Skeletal muscle satellite cell (primary cell): Measurements from ENCODE around the gene LDHAL6B.
A peak's percentile ranks its signal among the peaks of the same experiment; 100 is the strongest.

Experiments used
- H3K27me3 ChIP-seq: 2 replicates; pipeline ENCODE4 v1.7.0; 2013; ENCODE audit warnings: low read length; ENCODE audit not compliant: control insufficient read depth, insufficient read depth
- H3K36me3 ChIP-seq: 2 replicates; pipeline ENCODE4 v1.7.0; 2013; ENCODE audit warnings: mild to moderate bottlenecking, control low read depth, low read length; ENCODE audit not compliant: insufficient read depth
- H3K4me1 ChIP-seq: 2 replicates; pipeline ENCODE4 v1.7.0; 2013; ENCODE audit warnings: low read length; ENCODE audit not compliant: control insufficient read depth, insufficient read depth
- H3K4me2 ChIP-seq: 2 replicates; pipeline ENCODE4 v1.7.0; 2013; ENCODE audit warnings: mild to moderate bottlenecking, low read length
- H3K4me3 ChIP-seq: 2 replicates; pipeline ENCODE4 v1.7.0; 2013; ENCODE audit warnings: low read length
- H3K9ac ChIP-seq: 2 replicates; pipeline ENCODE4 v1.7.0; 2013; ENCODE audit warnings: mild to moderate bottlenecking, low read depth, low read length, moderate library complexity
- H3K9me3 ChIP-seq: replicated peaks from 2 replicates; pipeline ENCODE4 v1.7.0; 2013; ENCODE audit warnings: mild to moderate bottlenecking, control low read depth, low read length

LDHAL6B gene

DNA sequence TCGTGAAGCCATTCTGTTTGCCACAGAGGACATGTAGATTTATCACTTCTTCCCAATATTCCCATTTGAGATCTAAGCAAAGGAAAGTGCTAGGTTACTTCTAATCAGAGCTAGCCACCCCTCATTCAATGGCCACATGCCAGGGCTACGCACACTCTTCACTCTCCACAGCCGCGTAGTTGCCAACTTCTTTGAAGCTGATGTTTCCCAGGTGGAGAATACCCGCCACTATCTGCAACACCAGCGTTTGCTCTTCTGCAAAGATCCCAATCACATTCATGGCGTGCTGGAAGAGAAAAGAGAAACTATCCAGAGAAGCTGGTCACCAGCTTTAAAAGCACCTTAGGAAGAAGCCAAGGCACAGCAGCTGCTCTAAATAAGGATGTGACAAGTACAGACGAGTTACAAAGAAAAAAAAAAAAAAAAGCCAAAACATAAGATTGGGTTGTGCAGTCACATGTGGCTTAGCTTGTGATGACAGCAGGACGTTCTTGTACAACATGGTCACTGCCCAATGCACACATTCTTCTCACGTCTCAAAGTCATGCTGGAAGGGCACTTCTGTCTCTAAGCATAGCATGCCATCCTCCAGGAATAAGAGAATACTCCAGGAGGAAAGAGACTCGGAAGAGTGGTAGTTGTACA is 16.4 kb downstream of the LDHAL6B start:
- H3K4me3 ChIP-seq: no peak overlapping the region
- peaks cover 62% of the 10 kb centered on the region for H3K36me3 ChIP-seq
- no peaks in the 10 kb centered on the region for H3K27me3 ChIP-seq
- H3K4me1 ChIP-seq: peaks cover 33% of the 10 kb centered on the region
- H3K9ac ChIP-seq: peak overlapping the region; percentile 45
- no peak overlapping the region for H3K4me2 ChIP-seq
- H3K9me3 ChIP-seq: no peaks in the 10 kb centered on the region

DNA sequence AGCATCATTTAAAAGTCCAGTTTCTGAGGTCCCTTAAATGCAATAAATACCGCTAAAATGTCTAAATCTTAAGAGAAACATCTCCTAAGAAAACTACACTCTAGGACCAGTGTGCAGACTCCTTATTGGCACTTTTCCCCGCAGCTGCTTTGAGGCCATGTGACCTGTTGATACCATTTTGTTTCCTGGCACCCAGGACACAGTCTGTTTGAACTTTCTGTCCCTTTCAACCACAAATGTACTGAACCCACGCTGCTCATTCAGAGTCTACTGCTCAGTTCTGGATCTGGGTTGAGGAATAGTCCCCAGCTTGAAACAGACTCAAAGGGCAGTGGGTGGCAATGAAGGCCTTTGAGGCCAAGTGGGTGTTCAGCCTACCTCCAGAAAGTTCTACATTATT is 17.1 kb downstream of the LDHAL6B start:
- no peak overlapping the region for H3K4me2 ChIP-seq
- H3K9ac ChIP-seq: no peak overlapping the region
- no peak overlapping the region for H3K4me3 ChIP-seq
- H3K4me1 ChIP-seq: peaks cover 33% of the 10 kb centered on the region
- no peaks in the 10 kb centered on the region for H3K9me3 ChIP-seq
- no peaks in the 10 kb centered on the region for H3K27me3 ChIP-seq
- H3K36me3 ChIP-seq: peaks cover 56% of the 10 kb centered on the region

GRCh38 chr15:59224474-59224873 is 17.8 kb downstream of the LDHAL6B start:
- H3K9ac ChIP-seq: no peak overlapping the region
- peaks cover 49% of the 10 kb centered on the region for H3K36me3 ChIP-seq
- H3K4me2 ChIP-seq: no peak overlapping the region
- no peaks in the 10 kb centered on the region for H3K9me3 ChIP-seq
- H3K4me1 ChIP-seq: peaks cover 33% of the 10 kb centered on the region
- H3K4me3 ChIP-seq: no peak overlapping the region
- H3K27me3 ChIP-seq: no peaks in the 10 kb centered on the region

GRCh38 chr15:59227021-59227420 is 20.4 kb downstream of the LDHAL6B start:
- H3K27me3 ChIP-seq: no peaks in the 10 kb centered on the region
- H3K4me1 ChIP-seq: peaks cover 31% of the 10 kb centered on the region
- H3K9me3 ChIP-seq: no peaks in the 10 kb centered on the region
- H3K36me3 ChIP-seq: peaks cover 48% of the 10 kb centered on the region
- H3K4me3 ChIP-seq: no peak overlapping the region
- H3K4me2 ChIP-seq: no peak overlapping the region
- H3K9ac ChIP-seq: no peak overlapping the region

DNA sequence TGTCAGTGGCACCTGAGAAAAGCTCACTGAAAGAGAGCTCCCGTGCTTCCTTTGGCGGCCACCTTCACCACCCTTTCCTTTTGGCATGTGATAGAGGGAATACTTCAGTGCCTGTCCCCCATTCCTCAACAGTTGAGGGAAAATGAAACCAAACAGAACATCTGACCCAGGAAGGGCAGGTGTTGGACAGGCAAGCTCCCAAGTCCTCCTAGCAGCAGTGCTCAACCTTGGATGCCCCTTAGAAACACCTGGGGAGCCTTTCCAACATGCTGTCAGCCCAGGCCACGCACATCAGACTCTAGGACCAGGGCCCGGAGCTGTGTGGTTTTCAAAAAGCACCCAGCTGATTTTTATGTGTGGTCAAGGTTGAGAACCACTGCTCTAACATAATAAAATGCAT is 22.4 kb downstream of the LDHAL6B start:
- no peak overlapping the region for H3K4me3 ChIP-seq
- H3K36me3 ChIP-seq: peaks cover 32% of the 10 kb centered on the region
- peaks cover 22% of the 10 kb centered on the region for H3K4me1 ChIP-seq
- H3K4me2 ChIP-seq: no peak overlapping the region
- no peaks in the 10 kb centered on the region for H3K9me3 ChIP-seq
- no peak overlapping the region for H3K9ac ChIP-seq
- H3K27me3 ChIP-seq: no peaks in the 10 kb centered on the region

- Histone ChIP-seq H3K9ac (no peak overlapping the region), H3K4me1 (peaks cover 19% of the 10 kb centered on the region), H3K9me3 (no peaks in the 10 kb centered on the region), H3K27me3 (no peaks in the 10 kb centered on the region), H3K36me3 (peaks cover 28% of the 10 kb centered on the region), H3K4me2 (no peak overlapping the region), H3K4me3 (no peak overlapping the region)
Observed at GRCh38 chr15:59229453-59229852, 22.8 kb downstream of the LDHAL6B start.

DNA sequence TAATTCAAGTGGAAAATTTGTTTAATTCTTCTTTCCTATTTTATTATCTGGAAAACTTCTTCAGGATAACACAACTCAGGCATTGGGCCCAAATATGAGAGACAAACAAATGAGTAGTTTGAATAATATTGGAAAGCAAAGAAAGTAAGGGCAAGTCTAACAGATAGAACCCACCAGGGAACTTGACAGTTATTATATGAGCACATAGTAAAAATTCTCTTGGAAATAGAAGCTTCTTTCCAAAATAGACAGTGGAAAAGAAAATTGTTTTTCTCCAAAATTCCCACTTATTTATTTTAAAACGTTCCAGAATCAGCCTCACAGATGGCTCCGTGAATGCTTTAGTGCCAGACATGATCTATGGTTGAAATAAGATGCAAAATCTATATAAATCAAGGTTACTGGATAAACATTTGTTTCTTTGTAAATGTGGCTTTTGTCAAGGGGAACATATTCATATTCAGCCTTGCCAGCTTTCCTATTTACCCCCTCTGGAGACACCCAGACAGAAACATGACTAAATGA is 23.9 kb downstream of the LDHAL6B start:
- no peaks in the 10 kb centered on the region for H3K9me3 ChIP-seq
- peaks cover 22% of the 10 kb centered on the region for H3K36me3 ChIP-seq
- H3K4me1 ChIP-seq: peaks cover 16% of the 10 kb centered on the region
- no peaks in the 10 kb centered on the region for H3K27me3 ChIP-seq
- H3K4me3 ChIP-seq: no peak overlapping the region
- no peak overlapping the region for H3K4me2 ChIP-seq
- H3K9ac ChIP-seq: no peak overlapping the region

DNA sequence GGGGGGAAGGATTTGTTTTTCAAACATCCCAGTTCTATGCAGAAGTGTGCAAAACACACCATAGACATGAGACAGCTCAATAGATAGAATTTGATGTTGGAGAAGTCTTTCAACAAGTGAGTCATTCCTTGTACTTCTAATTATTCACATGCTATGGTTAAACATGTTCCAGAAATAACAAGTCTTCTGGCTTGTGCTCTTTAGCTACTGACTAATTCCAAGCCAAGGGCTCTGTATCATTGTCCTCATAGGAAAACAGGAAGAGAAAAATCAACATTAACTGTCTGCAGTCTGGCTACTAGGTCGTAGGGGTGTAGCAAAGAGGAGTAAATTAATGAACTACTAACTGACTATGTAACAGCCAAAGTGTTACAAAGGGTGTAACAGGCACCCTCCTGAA is 25.8 kb downstream of the LDHAL6B start:
- Histone ChIP-seq H3K9me3 (no peaks in the 10 kb centered on the region), H3K4me2 (peak overlapping the region; percentile 74), H3K4me1 (peaks cover 16% of the 10 kb centered on the region), H3K4me3 (peak overlapping the region; percentile 47), H3K27me3 (no peaks in the 10 kb centered on the region), H3K36me3 (peaks cover 15% of the 10 kb centered on the region), H3K9ac (peak overlapping the region; percentile 60)

- no peak overlapping the region for H3K9ac ChIP-seq
- no peaks in the 10 kb centered on the region for H3K9me3 ChIP-seq
- H3K4me2 ChIP-seq: no peak overlapping the region
- H3K4me1 ChIP-seq: peaks cover 31% of the 10 kb centered on the region
- no peaks in the 10 kb centered on the region for H3K27me3 ChIP-seq
- peaks cover 7% of the 10 kb centered on the region for H3K36me3 ChIP-seq
- no peak overlapping the region for H3K4me3 ChIP-seq
Observed at GRCh38 chr15:59236394-59236793, 29.8 kb downstream of the LDHAL6B start.

DNA sequence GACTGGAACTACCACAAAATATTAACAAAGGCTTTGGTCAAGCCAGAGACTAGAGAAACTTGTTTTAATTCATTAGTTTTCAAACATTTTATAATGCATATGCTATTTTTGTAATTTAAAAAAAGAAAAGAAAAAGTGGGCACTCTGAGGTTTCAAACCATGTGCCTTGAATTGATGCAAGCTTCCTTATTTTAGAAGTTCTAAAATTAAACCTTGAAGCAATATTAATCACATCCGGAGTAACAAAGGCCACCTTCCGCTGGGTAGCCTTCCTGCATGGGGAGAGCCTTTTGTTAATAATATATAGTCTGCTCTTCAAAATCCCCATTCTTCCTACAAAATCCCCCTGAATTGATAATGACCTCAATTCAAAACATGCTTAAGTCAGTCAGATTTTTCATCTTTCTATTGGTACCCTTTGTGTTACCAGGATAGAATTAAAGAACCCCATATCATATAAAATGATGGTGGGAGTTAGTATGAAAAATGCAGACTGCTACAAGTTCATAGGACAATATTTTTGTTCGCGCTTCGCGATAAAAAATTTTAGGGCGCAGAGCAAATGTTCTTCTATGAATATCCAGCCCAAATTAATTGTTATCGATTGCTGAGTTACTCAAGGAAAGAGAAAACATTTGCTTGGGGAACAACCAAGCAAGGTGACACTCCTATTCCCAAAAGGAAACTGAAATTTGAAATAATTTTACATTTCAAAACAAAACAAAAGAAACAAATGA is 30.6 kb downstream of the LDHAL6B start:
- H3K4me1 ChIP-seq: peaks cover 23% of the 10 kb centered on the region
- no peaks in the 10 kb centered on the region for H3K27me3 ChIP-seq
- H3K9me3 ChIP-seq: no peaks in the 10 kb centered on the region
- no peak overlapping the region for H3K4me2 ChIP-seq
- H3K4me3 ChIP-seq: no peak overlapping the region
- no peak overlapping the region for H3K9ac ChIP-seq
- H3K36me3 ChIP-seq: peaks cover 3% of the 10 kb centered on the region

DNA sequence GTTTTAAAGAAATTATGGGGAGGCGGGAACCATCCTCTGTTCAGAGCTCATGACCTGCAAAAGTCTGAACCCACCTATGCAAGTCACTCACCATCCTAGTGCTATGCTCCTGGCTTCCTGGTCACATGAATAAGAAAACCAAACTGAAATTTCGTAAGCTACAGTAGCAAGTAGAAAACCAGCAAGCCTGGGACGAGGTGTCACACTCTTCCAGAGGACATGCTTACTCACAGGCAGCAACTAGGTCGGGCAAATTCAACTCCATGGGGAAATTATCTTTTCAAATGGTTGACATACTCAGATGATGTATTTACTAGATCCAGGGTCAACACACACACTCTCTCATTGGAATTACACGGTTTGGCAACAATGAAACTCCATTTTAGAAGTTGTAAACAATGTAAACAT is 31.3 kb downstream of the LDHAL6B start:
- H3K27me3 ChIP-seq: no peaks in the 10 kb centered on the region
- H3K9me3 ChIP-seq: no peaks in the 10 kb centered on the region
- no peak overlapping the region for H3K9ac ChIP-seq
- no peak overlapping the region for H3K4me2 ChIP-seq
- peaks cover 3% of the 10 kb centered on the region for H3K36me3 ChIP-seq
- H3K4me1 ChIP-seq: peaks cover 24% of the 10 kb centered on the region
- no peak overlapping the region for H3K4me3 ChIP-seq

DNA sequence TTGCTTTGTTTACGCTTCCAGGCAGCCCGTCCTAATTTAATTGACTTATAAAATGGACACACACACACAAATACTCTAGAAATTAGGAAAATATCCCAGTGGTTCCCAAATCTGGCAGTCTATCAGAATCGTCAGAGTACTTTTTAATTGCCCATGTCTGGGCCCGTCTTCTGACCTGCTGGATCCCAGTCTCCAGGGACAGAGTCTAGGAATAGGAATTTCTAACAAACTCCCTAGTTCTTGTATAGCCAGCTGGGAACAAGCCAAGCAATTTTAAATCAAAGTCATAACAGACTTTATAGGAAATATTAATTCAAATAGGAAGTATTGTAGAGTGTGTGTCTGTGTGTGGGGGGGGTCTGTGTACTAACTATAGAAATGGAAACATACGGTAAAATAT is 33.4 kb downstream of the LDHAL6B start:
- H3K4me2 ChIP-seq: no peak overlapping the region
- H3K27me3 ChIP-seq: no peaks in the 10 kb centered on the region
- H3K36me3 ChIP-seq: peaks cover 11% of the 10 kb centered on the region
- H3K4me3 ChIP-seq: no peak overlapping the region
- no peaks in the 10 kb centered on the region for H3K9me3 ChIP-seq
- H3K4me1 ChIP-seq: peaks cover 21% of the 10 kb centered on the region
- no peak overlapping the region for H3K9ac ChIP-seq
